Measurements from ENCODE around the gene ST3GAL6. TPM values are rescaled to one million over a fixed set of nuclear protein-coding genes. Genes with fewer than 3 reads are reported as not detected.
A peak's percentile ranks its signal among the peaks of the same experiment; 100 is the strongest.

ST3GAL6 gene
- total and polyA plus RNA-seq, 2 of the 4 experiments (the other 2 are of a cell fraction), result 0.36 to 0.99 TPM

DNA sequence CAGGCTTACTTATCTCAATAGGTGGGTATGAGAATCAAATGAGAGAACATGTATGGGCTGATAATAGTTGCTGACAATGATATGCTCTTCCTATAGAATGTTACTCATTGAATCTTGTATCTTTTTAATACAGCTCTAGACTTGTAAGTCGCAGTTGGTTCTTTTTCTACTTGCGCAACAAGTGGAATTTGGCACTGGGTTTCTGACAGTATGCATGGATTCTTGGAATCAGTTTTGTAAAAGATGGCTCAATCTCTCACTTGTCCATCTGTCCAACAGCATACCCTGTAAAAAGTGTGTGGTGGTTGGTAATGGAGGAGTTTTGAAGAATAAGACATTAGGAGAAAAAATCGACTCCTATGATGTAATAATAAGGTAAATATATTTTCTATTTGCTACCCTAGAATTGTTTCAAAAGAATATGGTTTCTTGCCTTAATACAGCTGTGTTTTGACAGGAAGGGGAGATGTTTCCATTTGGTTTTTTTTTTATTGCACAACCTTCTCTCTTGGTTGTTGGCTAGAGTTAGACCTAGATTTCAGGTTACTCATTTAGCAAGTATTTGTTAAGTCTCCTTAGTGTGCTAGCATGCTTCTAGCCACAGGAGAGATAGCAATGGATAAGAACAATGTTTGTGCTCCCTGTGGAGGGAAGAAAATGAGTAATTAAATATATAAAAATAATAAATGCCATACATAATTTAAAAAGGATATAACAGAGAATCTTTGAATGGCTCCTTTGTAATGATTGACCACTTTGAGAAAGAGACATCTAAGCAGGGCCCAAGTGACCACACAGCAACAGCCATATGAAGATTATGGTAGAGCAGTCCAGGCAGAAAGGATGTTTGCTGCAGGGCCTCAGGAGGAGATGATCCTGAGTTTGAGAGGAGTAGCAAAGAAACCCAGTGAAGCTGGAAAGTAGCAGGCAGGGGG lies 21.8 kb downstream of the ST3GAL6 start:
- dilution Hi-C loops (cut with HindIII; ENCODE audit: low sequenced_read_pairs, unreplicated experiment) (no loop called here), in situ Hi-C loops (cut with MboI; ENCODE audit: low sequenced_read_pairs) (loop anchor here (10.0 kb wide), 1 partner anchor 180 kb away; no protein-coding TSS in a partner anchor), intact Hi-C loops (cut with micrococcal nuclease) (no loop called here)
- DNase-seq, result peak; percentile 94
- Histone ChIP-seq H4K20me1 (ENCODE audit: insufficient read depth, low read length) (no peaks in the 10 kb centered on the region), H2AK5ac (ENCODE audit: low read depth, low read length) (0 out of 2 replicates have a peak overlapping the region, but pooled peaks have one; percentile 1), H3K4me2 (ENCODE audit: low read depth, low read length) (peak overlapping the region; percentile 31; the same call in 1 of the 2 replicates), H3K18ac (ENCODE audit: low read depth, low read length) (peak overlapping the region; percentile 89), H3K79me1 (ENCODE audit: low read depth in 1 of 2, low read length in 2 of 2) (0 out of 4 replicates have a peak, but pooled peaks cover 0 to 4% of the 10 kb centered on the region in 2 experiments), H3K4me1 (ENCODE audit: control insufficient read depth, insufficient read depth, low read length) (peaks cover 10% of the 10 kb centered on the region), H2BK20ac (ENCODE audit: low read depth, low read length) (peak overlapping the region; percentile 5; the same call in 1 of the 2 replicates), H3K36me3 (ENCODE audit: control insufficient read depth, insufficient read depth, low read length) (no peaks in the 10 kb centered on the region), H2BK120ac (ENCODE audit: low read depth, low read length) (peak overlapping the region; percentile 7), H3K56ac (ENCODE audit: extremely low read depth, insufficient read depth, low read length) (no peak overlapping the region), H3K14ac (replicated peaks; ENCODE audit: low read depth, low read length) (no peak overlapping the region; the same call in 1 of the 2 replicates), H2BK15ac (ENCODE audit: low read depth, low read length) (peak overlapping the region; percentile 3; the same call in 1 of the 3 replicates), H2AFZ (replicated peaks; ENCODE audit: low read length, poor library complexity) (no peak overlapping the region), H3K4ac (ENCODE audit: low read depth, low read length) (0 out of 2 replicates have a peak overlapping the region, but pooled peaks have one; percentile 51), H3K9me3 (ENCODE audit: control insufficient read depth, insufficient read depth, low read length) (no peaks in the 10 kb centered on the region), H4K8ac (ENCODE audit: low read depth in 2 of 2, low read length in 2 of 2) (peak overlapping the region in 1 of 2 experiments; percentile 16; a peak in 2 of 4 replicates), H3K23ac (ENCODE audit: low read depth, low read length) (peak overlapping the region; percentile 3; the same call in 1 of the 2 replicates), H3K27me3 (ENCODE audit: control insufficient read depth, insufficient read depth, low read length) (no peaks in the 10 kb centered on the region), H3K4me3 (ENCODE audit: insufficient read depth, low read depth, low read length) (no peak overlapping the region), H2AK9ac (replicated peaks; ENCODE audit: low read depth, low read length, poor library complexity) (no peak overlapping the region), H3K27ac (ENCODE audit: insufficient read depth, low read length) (peak overlapping the region; percentile 75; the same call in 1 of the 2 replicates), H3K9ac (ENCODE audit: low read depth, low read length) (no peak overlapping the region), H2BK5ac (ENCODE audit: low read depth, low read length, poor library complexity, severe bottlenecking) (peak overlapping the region; percentile 63), H4K5ac (ENCODE audit: low read depth, low read length) (peak overlapping the region; percentile 92), H4K91ac (ENCODE audit: insufficient read depth, low read depth, low read length) (peak overlapping the region; percentile 26), H3K9me1 (ENCODE audit: insufficient read depth, low read length) (peaks cover 12% of the 10 kb centered on the region)
- peak; percentile 89 for ATAC-seq (ENCODE audit: low read depth)
- WGBS, 2 experiments (ENCODE audit: extremely low coverage in 2 of 2, insufficient read length in 1 of 2), result no CpG with 5 or more reads among the region's 3 CpGs
- ChIA-PET POLR2A (ENCODE audit: unreplicated experiment) (no interaction called here), CTCF (interaction anchor here (0.6 kb wide), 1 partner anchor 57 kb away, joined by 6 read pairs; no protein-coding TSS in a partner anchor)
- no TSS peak for BruUV-seq (replicated peaks)
- no peak for TF ChIP-seq SMC3 (IDR thresholded peaks at IDR 0.05; ENCODE audit: low read depth, low read length)
- TF ChIP-seq MAFK (IDR thresholded peaks at IDR 0.05; ENCODE audit: low read depth, low read length), result no peak
- no peak for TF ChIP-seq BHLHE40 (IDR thresholded peaks at IDR 0.05; ENCODE audit: low read depth, low read length)
- TF ChIP-seq POLR2A (IDR thresholded peaks at IDR 0.05; ENCODE audit: low read depth, low read length), result no peak
- no peak for TF ChIP-seq NFE2L2 (IDR thresholded peaks at IDR 0.05; ENCODE audit: low read depth, low read length)
- no peak for TF ChIP-seq RFX5 (IDR thresholded peaks at IDR 0.05; ENCODE audit: low read depth, low read length)
- TF ChIP-seq CEBPB (IDR thresholded peaks at IDR 0.05; ENCODE audit: low read depth, low read length), result peak; percentile 99
- TF ChIP-seq, protein P1, sequence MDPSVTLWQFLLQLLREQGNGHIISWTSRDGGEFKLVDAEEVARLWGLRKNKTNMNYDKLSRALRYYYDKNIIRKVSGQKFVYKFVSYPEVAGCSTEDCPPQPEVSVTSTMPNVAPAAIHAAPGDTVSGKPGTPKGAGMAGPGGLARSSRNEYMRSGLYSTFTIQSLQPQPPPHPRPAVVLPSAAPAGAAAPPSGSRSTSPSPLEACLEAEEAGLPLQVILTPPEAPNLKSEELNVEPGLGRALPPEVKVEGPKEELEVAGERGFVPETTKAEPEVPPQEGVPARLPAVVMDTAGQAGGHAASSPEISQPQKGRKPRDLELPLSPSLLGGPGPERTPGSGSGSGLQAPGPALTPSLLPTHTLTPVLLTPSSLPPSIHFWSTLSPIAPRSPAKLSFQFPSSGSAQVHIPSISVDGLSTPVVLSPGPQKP (IDR thresholded peaks at IDR 0.05; ENCODE audit: borderline replicate concordance, low read depth, low read length), result no peak
- peak; percentile 57; the same call in 1 of the 2 replicates for TF ChIP-seq FOS (IDR thresholded peaks at IDR 0.05; ENCODE audit: low read depth, low read length)
- TF ChIP-seq RCOR1 (IDR thresholded peaks at IDR 0.05; ENCODE audit: insufficient replicate concordance, low read length), result no peak
- TF ChIP-seq, protein P2, sequence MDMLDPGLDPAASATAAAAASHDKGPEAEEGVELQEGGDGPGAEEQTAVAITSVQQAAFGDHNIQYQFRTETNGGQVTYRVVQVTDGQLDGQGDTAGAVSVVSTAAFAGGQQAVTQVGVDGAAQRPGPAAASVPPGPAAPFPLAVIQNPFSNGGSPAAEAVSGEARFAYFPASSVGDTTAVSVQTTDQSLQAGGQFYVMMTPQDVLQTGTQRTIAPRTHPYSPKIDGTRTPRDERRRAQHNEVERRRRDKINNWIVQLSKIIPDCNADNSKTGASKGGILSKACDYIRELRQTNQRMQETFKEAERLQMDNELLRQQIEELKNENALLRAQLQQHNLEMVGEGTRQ (IDR thresholded peaks at IDR 0.05; ENCODE audit: low read depth, low read length), result no peak
- TF ChIP-seq MAZ (IDR thresholded peaks at IDR 0.05; ENCODE audit: borderline replicate concordance, low read depth, low read length), result no peak
- TF ChIP-seq RAD21 (IDR thresholded peaks at IDR 0.05; ENCODE audit: low read length), result no peak
- TF ChIP-seq CHD1 (IDR thresholded peaks at IDR 0.05; ENCODE audit: low read depth, low read length), result no peak

Data from IMR-90 (cell line).